Raji (cell line): ENCODE measurements around the gene ATXN2.

Experiments
- POLR2A ChIP-seq: IDR thresholded peaks from 2 replicates; pipeline ENCODE4 v1.6.1; 2011; ENCODE audit warnings: low read depth, low read length, control low read depth; ENCODE audit not compliant: insufficient read depth

The ATXN2 gene

GRCh38 chr12:111404362-111405148 lies 194.6 kb downstream of the ATXN2 start:
- TF ChIP-seq POLR2A, result no peak; the same call in 1 of the 2 replicates
